Fibroblast of gingiva (primary cell): ENCODE results near the gene SPEF2.
"Not testable (repeated sequence)": the region's sequence is repeated elsewhere in the genome, so short reads cannot be mapped to it uniquely, and the experiment has no call there.

Source experiments
- DNase-seq: peaks from one replicate; pipeline ENCODE4 v3.0.0-alpha.2; 2011; ENCODE audit warnings: low read depth

The SPEF2 gene

DNA sequence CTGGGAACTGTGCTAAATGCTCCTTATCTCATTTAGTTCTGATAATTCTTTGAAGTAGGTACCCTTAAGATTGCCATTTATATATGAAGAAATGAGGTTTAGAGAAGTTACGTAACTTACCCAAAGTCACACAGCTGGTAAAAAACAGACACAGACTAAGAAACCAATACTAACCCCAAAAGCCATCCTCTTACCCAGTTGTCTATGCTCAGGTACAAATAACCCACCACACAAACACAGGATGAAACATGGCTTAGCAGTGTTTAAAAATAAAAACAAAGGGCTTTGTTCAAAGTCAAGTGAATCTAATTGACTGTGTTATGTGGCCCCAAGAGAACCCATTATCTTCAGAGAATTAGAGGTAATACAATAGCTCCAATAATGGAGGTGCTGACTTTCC is 202.0 kb downstream of the SPEF2 start:
- DNase-seq: no peak

DNA sequence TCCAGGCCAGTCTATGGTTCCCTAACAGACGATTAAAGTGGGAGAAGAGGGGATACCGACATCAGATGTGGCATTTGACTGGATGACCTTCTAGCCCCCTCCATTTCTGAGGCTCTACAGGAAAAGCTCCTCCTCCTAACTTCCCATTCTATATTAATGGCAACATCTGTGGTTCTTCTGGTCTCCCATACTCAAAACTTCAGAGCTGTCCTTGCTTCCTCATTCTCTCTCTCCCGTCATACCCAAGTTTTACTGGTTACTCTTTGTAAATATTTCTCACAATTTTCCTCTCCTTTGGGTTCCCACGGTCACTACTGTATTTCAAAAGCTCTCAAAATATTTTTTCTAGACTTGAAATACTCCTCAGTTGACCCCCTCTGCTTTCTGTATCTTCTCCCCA is 203.1 kb downstream of the SPEF2 start:
- no peak for DNase-seq

- DNase-seq: no peak
Measured at GRCh38 chr5:35821513-35821912, 203.8 kb downstream of the SPEF2 start.

DNA sequence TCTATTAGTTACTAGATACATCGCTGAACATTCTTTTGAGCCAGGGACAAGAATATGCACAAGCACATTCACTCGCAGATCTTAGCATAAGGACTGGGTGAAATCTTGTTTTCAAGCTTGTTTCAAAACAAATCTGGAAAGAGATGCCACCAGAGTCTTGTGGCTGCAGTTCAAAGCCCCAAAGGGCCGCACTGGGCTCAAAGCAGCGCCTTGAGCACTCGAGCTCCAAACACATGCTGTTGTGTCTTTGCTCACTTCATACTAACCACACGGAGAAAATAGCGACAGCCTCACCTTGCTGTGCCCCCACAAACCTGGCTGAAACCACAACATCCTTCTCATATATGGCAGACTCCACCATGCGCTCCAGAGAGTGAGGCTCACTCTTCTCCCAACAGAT is 204.8 kb downstream of the SPEF2 start:
- DNase-seq: no peak

DNA sequence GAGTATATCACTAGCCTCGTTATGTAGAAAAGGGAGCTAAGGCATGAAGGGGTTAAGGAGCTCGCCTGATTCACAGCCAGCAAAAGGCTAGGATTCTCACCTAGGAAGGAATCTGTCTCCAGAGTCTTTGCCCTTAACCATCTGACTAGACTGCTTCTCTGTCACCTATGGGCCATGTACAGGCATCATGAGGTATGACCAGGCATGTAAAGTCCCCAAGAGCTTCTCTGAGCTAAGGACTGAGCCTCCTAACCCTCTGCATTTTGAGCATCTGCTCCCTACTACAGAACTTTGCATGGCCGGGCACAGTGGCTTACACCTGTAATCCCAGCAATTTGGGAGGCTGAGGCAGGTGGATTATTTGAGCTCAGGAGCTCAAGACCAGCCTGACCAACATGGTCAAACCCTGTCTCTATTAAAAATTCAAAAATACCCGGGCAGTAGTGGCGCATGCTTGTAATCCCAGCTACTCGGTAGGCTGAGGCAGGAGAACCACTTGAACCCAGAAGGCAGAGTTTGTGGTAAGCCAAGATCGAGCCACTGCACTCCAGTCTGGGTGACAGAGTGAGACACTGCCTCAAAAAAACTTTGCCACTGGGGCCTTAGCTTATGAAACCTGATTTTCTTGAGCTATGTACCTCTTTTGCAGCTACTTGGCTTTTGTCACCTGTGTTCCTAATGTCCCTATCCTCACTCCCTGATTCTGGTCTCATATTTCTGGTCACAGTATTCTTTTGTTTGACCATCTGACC is 205.9 kb downstream of the SPEF2 start:
- no peak for DNase-seq

DNA sequence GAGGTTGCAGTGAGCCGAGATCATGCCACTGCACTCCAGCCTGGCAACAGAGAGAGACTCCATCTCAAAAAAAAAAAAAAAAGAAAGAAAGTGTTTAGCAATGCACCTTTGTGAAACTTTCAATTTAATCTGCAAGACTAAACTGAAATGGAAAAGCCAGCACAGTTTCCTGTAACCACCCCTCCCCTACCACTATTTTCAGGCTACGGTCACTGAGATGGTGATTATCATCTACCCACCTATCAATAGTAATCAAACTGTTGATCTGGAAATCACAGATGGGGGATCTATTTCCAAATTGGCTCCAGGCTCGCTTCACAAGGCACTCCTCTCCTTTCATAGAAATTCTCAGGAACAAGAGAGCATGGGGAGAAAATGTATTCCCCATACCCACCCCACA is 208.4 kb downstream of the SPEF2 start:
- no peak for DNase-seq

GRCh38 chr5:35826554-35826953 is 208.9 kb downstream of the SPEF2 start:
- DNase-seq: no peak

- no peak for DNase-seq
Measured at GRCh38 chr5:35828082-35828598, 210.5 kb downstream of the SPEF2 start.

DNA sequence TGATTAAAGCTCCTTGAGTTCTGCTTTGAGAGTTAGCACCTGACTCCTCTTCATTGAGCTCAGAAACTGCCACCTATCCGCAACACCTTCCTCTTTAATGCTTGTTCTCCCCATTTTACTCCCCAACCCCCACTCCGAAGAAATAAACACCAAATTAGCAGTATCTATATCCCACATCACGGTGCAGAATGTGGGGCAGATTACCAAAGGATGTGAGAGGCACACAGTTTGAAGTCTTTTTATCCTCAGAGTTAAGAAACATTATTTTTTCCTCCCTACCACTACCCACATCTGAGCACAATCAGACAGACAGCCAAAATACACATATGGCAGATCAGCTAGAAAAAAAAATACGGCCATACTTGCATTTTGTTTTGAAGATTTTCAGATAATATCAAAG is 212.9 kb downstream of the SPEF2 start:
- DNase-seq: no peak

- no peak for DNase-seq
Measured at GRCh38 chr5:35832762-35833161, 215.1 kb downstream of the SPEF2 start.

GRCh38 chr5:35833224-35833623 is 215.6 kb downstream of the SPEF2 start:
- DNase-seq: no peak

DNA sequence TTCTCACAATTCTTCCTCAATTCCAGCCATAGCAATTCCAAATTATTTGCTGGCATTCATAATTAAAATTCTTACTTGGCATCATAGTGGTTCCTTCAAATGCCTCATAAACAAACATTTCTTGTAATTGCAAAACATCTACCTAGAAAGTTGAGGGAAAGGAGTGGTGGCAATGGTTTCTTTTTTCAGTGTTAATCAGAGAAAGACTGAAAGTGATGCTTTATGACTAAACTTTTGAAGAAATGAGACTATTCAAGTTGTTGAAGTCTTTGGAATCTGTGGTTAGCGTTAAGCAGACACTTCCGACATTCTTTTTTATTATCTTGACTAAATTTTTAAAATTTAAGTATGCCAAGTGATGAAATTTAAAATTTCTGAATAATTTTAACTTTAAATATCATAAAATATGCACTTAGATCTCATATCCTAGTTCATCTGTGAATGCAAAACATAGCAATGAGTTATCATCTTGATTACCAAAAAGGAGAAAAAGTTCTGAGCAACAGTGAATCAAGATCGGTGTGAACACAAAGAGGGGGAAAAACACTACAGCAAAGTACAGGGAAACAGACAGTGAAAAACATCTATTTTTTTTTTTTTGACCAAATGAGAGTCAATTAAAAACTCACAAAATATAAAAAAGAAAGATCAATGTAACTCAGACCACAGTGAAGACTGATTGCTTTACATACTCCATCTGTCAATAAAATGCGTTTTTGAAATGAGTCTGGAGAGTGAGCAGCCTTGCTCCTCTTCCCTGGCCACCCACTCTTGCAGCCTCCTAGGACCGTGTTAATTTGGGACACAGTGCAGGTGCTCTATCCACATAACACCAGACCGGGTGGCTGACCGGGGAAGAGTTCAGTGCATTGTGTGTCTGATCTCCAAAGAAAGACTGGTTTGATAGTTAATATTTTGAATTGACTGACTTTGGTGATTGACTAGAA is 218.4 kb downstream of the SPEF2 start:
- no peak for DNase-seq

DNA sequence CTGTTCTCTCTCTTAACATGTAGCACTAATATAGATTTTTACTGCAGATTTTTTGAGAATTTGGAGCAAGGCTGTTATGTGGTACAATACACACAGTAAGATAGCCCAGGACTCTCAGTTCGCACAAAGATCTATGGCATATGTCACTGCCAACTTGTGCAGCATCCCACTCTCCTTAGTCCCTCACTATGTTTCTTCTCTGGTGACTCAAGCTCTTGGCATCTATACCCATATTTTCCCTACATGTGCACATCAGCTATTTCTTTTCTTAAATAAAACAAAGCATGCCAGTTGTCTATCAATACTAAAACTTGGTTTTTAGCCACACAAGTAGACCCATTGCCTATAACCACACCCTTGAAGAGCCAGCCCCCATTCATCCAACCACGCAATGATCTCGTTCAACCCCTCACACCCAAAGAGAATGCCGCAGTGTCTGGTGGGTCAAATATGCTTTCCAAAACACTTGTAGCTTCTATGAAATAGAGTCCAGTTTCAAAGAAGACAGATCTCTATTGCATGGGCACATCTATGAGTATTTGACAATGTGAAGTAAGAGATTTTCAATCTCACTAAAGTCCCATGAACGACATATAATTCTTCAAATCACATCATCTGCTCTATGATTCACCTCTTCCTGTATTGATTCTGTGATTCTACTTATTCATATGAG is 220.8 kb downstream of the SPEF2 start:
- no peak for DNase-seq

DNA sequence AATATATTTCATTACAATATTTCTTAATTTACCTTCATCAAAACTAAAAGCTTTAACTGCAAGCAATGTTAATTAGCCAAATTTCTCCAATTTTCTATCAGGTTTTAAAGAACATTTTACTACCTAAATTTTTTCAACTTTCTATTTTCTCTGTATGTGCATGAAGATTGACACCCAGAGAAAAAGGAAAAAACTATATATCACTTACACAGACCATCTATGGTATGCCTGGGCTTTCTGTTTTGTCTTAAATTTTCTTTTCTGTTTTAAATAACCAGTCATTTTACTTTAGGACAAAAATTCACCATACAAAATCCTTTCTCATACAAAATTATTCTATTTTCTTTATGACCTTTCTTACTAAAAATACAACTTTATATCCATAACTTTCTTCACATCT is 225.2 kb downstream of the SPEF2 start:
- DNase-seq: no peak

- not testable (repeated sequence) for DNase-seq
Measured at GRCh38 chr5:35845508-35845907, 227.8 kb downstream of the SPEF2 start.

DNA sequence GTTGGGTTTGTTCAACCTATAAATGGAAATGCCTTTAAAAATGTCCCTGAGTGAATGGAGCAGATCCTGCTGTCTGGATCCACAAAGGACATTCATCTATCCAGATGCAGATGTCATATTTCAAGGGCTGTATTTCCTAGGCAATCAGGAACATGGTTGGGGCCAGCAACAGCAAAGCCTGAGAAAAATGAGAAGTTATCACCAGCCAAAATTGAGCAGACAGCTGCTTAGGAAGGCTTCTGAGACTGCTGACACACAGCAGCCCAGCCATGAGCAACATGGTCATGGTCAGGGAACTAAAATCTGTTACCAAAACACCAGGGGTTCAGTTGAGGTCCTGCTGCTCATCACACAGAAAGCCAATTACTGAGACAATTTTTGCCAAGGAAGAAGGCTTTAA is 229.8 kb downstream of the SPEF2 start:
- no peak for DNase-seq

DNA sequence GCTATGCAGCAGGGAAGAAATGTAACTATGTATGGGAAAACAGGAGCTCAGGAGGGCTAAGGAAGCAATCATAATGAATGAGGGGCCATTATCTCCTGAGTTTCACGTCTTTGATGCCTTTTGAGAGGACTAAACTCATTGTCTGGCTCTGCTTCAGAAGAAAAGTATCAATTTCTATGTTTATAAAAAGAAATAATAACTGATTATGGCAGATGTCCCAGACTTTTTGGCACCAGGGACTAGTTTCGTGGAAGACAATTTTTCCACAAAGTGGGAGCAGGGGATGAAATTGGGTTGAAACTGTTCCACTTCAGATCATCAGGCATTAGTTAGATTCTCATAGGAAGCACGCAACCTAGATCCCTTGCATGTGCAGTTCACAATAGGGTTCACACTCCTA is 230.3 kb downstream of the SPEF2 start:
- no peak for DNase-seq

DNA sequence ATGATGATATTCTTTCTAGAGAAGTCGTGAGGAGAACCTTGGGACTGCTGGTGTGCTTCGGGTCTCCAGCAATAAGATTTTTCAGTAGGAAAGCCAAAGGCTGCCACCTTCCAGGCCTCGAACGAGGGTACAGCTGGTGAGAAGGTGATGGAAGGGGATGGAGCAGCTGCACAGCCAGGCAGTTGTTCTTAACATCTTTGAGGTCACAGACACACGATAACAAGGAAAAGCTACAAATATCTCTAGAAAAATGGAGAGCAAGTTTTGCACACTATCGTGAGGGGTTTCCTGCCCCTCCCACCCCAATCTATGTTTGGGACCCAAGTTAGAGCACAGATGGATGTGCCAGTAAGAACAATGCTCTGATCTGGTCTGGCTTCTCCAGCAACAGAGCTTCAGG is 232.2 kb downstream of the SPEF2 start:
- DNase-seq: no peak

GRCh38 chr5:35850967-35851680 is 233.5 kb downstream of the SPEF2 start:
- DNase-seq: peak; percentile 15

- peak; percentile 9 for DNase-seq
Measured at GRCh38 chr5:35852084-35852734, 234.5 kb downstream of the SPEF2 start.

GRCh38 chr5:35852773-35853172 is 235.1 kb downstream of the SPEF2 start:
- no peak for DNase-seq
